ENCODE measurements around the gene FCHSD2. TPM values are rescaled to one million over a fixed set of nuclear protein-coding genes. Genes with fewer than 3 reads are reported as not detected.

FCHSD2 gene
- total and polyA plus RNA-seq, 9 donors: 18.6 to 68.5 (median 53.8) TPM

GRCh38 chr11:72985645-72986044, 156.5 kb downstream of the FCHSD2 start:
- DNase-seq: no peak
- intact Hi-C loops (cut with DNase I): no loop called here
- Histone ChIP-seq H3K4me3 (no peak overlapping the region), H3K9me3 (no peaks in the 10 kb centered on the region), H3K27me3 (no peaks in the 10 kb centered on the region), H3K4me1 (ENCODE audit: insufficient read depth) (peaks cover 4% of the 10 kb centered on the region), H3K36me3 (no peaks in the 10 kb centered on the region), H3K27ac (no peak overlapping the region)
- TF ChIP-seq POLR2A (IDR thresholded peaks at IDR 0.05) (no peak), CTCF (IDR thresholded peaks at IDR 0.05) (no peak), EP300 (IDR thresholded peaks at IDR 0.05) (no peak)

DNA sequence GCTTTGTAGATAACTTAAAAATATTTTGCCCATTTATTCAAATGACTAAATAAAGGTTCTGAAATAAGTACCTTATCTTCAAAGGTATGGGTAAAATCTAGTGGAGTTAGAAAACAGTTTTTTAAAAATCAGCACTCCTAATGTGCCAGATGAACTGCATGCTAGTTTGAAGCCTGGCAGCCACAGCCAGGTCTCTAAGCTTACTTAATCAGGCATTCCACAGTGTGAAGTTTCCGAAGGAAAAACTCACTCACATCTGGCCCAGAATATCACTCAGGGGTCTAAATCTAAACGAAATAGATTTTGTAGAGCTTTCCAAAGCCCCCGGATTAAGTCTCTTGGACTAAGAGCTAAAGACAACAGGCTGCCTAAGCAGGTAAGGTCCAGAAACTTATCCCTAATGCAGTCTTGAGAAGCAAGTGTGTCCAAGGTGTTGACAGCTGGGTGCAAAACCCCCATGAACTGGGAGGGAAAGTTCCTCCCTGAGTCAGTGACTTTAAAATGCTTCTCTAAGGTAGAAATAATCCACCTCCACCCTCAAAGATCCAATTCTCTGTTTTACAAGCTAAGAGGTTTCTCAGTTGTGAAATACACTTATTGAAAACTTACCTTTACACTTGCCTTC, 157.6 kb downstream of the FCHSD2 start:
- DNase-seq: no peak
- Histone ChIP-seq H3K9me3 (no peaks in the 10 kb centered on the region), H3K4me3 (no peak overlapping the region), H3K4me1 (ENCODE audit: insufficient read depth) (peaks cover 1% of the 10 kb centered on the region), H3K36me3 (no peaks in the 10 kb centered on the region), H3K27me3 (no peaks in the 10 kb centered on the region), H3K27ac (no peak overlapping the region)
- WGBS, 3 donors: 23 to 39% (median 24%) methylated on average over 3 of the region's 3 CpGs
- no peak for TF ChIP-seq POLR2A (IDR thresholded peaks at IDR 0.05)
- TF ChIP-seq CTCF (IDR thresholded peaks at IDR 0.05): no peak
- TF ChIP-seq EP300 (IDR thresholded peaks at IDR 0.05): no peak
- intact Hi-C loops (cut with DNase I): no loop called here

- TF ChIP-seq POLR2A (IDR thresholded peaks at IDR 0.05): no peak
- no peak for TF ChIP-seq CTCF (IDR thresholded peaks at IDR 0.05)
- no peak for TF ChIP-seq EP300 (IDR thresholded peaks at IDR 0.05)
- H3K27me3 ChIP-seq: no peaks in the 10 kb centered on the region
- intact Hi-C loops (cut with DNase I): no loop called here
- H3K4me3 ChIP-seq: no peak overlapping the region
- H3K4me1 ChIP-seq (ENCODE audit: insufficient read depth): no peaks in the 10 kb centered on the region
- WGBS, 3 donors: 78 to 87% (median 84%) methylated on average over 2 of the region's 2 CpGs
- no peak overlapping the region for H3K27ac ChIP-seq
- H3K36me3 ChIP-seq: no peaks in the 10 kb centered on the region
- H3K9me3 ChIP-seq: no peaks in the 10 kb centered on the region
- DNase-seq: no peak
Measured at GRCh38 chr11:72983560-72983959, 158.6 kb downstream of the FCHSD2 start.

- H3K9me3 ChIP-seq: no peaks in the 10 kb centered on the region
- TF ChIP-seq EP300 (IDR thresholded peaks at IDR 0.05): no peak
- no peak for TF ChIP-seq CTCF (IDR thresholded peaks at IDR 0.05)
- no peak for TF ChIP-seq POLR2A (IDR thresholded peaks at IDR 0.05)
- intact Hi-C loops (cut with DNase I): no loop called here
- WGBS, 3 donors: 55 to 58% (median 57%) methylated on average over 3 of the region's 3 CpGs
- no peaks in the 10 kb centered on the region for H3K27me3 ChIP-seq
- no peaks in the 10 kb centered on the region for H3K36me3 ChIP-seq
- no peak overlapping the region for H3K27ac ChIP-seq
- H3K4me1 ChIP-seq (ENCODE audit: insufficient read depth): no peaks in the 10 kb centered on the region
- DNase-seq: no peak
- no peak overlapping the region for H3K4me3 ChIP-seq
Measured at GRCh38 chr11:72981971-72982685, 160.0 kb downstream of the FCHSD2 start.
